H1 (cell line): ENCODE data around the gene DOP1A. TPM values are rescaled to one million over a fixed set of nuclear protein-coding genes. Genes with fewer than 3 reads are reported as not detected.

Experiments
- CTCF ChIA-PET: fragments of 300-600 bp; sonication (Branson Sonifier 250); formaldehyde crosslinking; loops from one replicate; lab custom pipeline; 2021; ENCODE audit not compliant: partially characterized antibody; lab: Charles Lee
- POLR2A ChIA-PET: fragments of 300-600 bp; sonication (Branson Sonifier 250); formaldehyde crosslinking; loops from one replicate; lab custom pipeline; 2021; ENCODE audit warnings: inconsistent platforms; ENCODE audit not compliant: partially characterized antibody; lab: Charles Lee
- DNase-seq, 2 experiments: peaks; one replicate each; pipeline versions ENCODE4 v3.0.0 to v3.0.0-alpha.2; 2010 to 2022; ENCODE audit warnings: low spot score in 2 of 2, low read depth in 1 of 2, mixed read lengths in 1 of 2
- FAIRE-seq: peaks from 2 replicates; lab custom pipeline; 2011; peaks lifted over from hg19 to GRCh38; lab: Jason Lieb, UNC
- H2AFZ ChIP-seq: 2 replicates; pipeline ENCODE4 v1.8.1; 2012; ENCODE audit warnings: low read length, inconsistent platforms
- H2AK5ac ChIP-seq: 2 replicates; pipeline ENCODE4 v1.6.1; 2013; ENCODE audit warnings: low read depth, low read length
- H2BK120ac ChIP-seq: replicated peaks from 2 replicates; pipeline ENCODE3; 2013; ENCODE audit warnings: low read depth, low read length, inconsistent platforms
- H2BK12ac ChIP-seq: 2 replicates; pipeline ENCODE4 v1.6.1; 2013; ENCODE audit warnings: low read depth, low read length
- H2BK15ac ChIP-seq: 2 replicates; pipeline ENCODE4 v1.6.1; 2013; ENCODE audit warnings: low read length
- H2BK20ac ChIP-seq: 2 replicates; pipeline ENCODE4 v1.6.1; 2013; ENCODE audit warnings: low read length
- H2BK5ac ChIP-seq: 2 replicates; pipeline ENCODE4 v1.6.1; 2013; ENCODE audit warnings: low read depth, low read length
- H3K14ac ChIP-seq: 2 replicates; pipeline ENCODE4 v1.6.1; 2013; ENCODE audit warnings: inconsistent platforms; ENCODE audit not compliant: insufficient read length
- H3K18ac ChIP-seq: 2 replicates; pipeline ENCODE4 v1.6.1; 2013; ENCODE audit warnings: low read length; ENCODE audit errors: extremely low read depth
- H3K23ac ChIP-seq: 2 replicates; pipeline ENCODE4 v1.6.1; 2013; ENCODE audit warnings: inconsistent platforms; ENCODE audit not compliant: insufficient read length
- H3K23me2 ChIP-seq: 2 replicates; pipeline ENCODE4 v1.6.1; 2013; ENCODE audit warnings: low read depth, low read length
- H3K27ac ChIP-seq: 2 replicates; pipeline ENCODE4 v1.6.1; 2011; ENCODE audit warnings: low read depth, low read length, inconsistent platforms
- H3K27me3 ChIP-seq, 4 experiments: replicated peaks in 1 of 4; 1 replicate in 1 of 4; 2 replicates in 3 of 4; pipeline versions ENCODE4 v1.6.1 to v1.8.1; 2011 to 2013; ENCODE audit warnings: low read length in 3 of 4, mild to moderate bottlenecking in 3 of 4, inconsistent platforms in 2 of 4, mixed read lengths in 2 of 4, moderate library complexity in 1 of 4; ENCODE audit not compliant: control insufficient read depth in 3 of 4, insufficient read depth in 3 of 4; ENCODE audit errors: extremely low read depth in 1 of 4
- H3K36me3 ChIP-seq, 4 experiments: 2 replicates each; pipeline versions ENCODE4 v1.6.1 to v1.8.1; 2011 to 2013; ENCODE audit warnings: mild to moderate bottlenecking in 4 of 4, low read length in 3 of 4, moderate library complexity in 2 of 4, control low read depth in 1 of 4, inconsistent platforms in 1 of 4; ENCODE audit not compliant: insufficient read depth in 4 of 4, control insufficient read depth in 2 of 4
- H3K4ac ChIP-seq: replicated peaks from 2 replicates; pipeline ENCODE3; 2013; ENCODE audit warnings: low read length, low read depth, mixed read lengths, inconsistent platforms; ENCODE audit not compliant: insufficient read length
- H3K4me1 ChIP-seq, 4 experiments: replicated peaks in 1 of 4; 1 replicate in 1 of 4; 2 replicates in 3 of 4; pipeline versions ENCODE4 v1.6.1 to v1.8.1; 2011 to 2013; ENCODE audit warnings: low read length in 3 of 4, inconsistent platforms in 2 of 4, mixed read lengths in 1 of 4; ENCODE audit not compliant: insufficient read depth in 4 of 4, control insufficient read depth in 3 of 4
- H3K4me2 ChIP-seq, 2 experiments: 2 replicates each; pipeline versions ENCODE4 v1.6.1 to v1.8.1; 2011 to 2013; ENCODE audit warnings: low read depth in 2 of 2, low read length in 2 of 2, control low read depth in 1 of 2, inconsistent platforms in 1 of 2, mild to moderate bottlenecking in 1 of 2; ENCODE audit not compliant: insufficient read depth in 1 of 2
- H3K4me3 ChIP-seq, 4 experiments: fragments of 200-600, 300-600 bp in 1 of 4; sonication (generic), shearing (Covaris generic), sonication (Bioruptor Twin) in 1 of 4; 2 replicates each; pipeline versions ENCODE4 v1.5.1 to v1.8.1; 2011 to 2016; ENCODE audit warnings: low read length in 4 of 4, low read depth in 3 of 4, control low read depth in 2 of 4, inconsistent platforms in 2 of 4, mild to moderate bottlenecking in 2 of 4, mixed read lengths in 1 of 4, moderate library complexity in 1 of 4; ENCODE audit not compliant: insufficient read depth in 2 of 4; ENCODE audit errors: extremely low read depth in 1 of 4
- H3K56ac ChIP-seq: replicated peaks from 2 replicates; pipeline ENCODE3; 2013; ENCODE audit warnings: low read depth, mild to moderate bottlenecking, mixed read lengths, low read length, inconsistent platforms; ENCODE audit not compliant: insufficient read length
- H3K79me1 ChIP-seq: 2 replicates; pipeline ENCODE4 v1.6.1; 2013; ENCODE audit warnings: low read depth, low read length, control low read depth
- H3K79me2 ChIP-seq, 2 experiments: 2 replicates each; pipeline versions ENCODE4 v1.6.1 to v1.8.1; 2012 to 2013; ENCODE audit warnings: low read length in 2 of 2, mild to moderate bottlenecking in 2 of 2, inconsistent platforms in 1 of 2; ENCODE audit not compliant: insufficient read depth in 2 of 2, control insufficient read depth in 1 of 2
- H3K9ac ChIP-seq, 4 experiments: replicated peaks in 1 of 4; 1 replicate in 1 of 4; 2 replicates in 3 of 4; pipeline versions ENCODE4 v1.6.1 to v1.8.1; 2011 to 2013; ENCODE audit warnings: low read depth in 3 of 4, low read length in 3 of 4, control low read depth in 2 of 4, mild to moderate bottlenecking in 2 of 4, moderate library complexity in 2 of 4, inconsistent platforms in 1 of 4; ENCODE audit errors: extremely low read depth in 1 of 4
- H3K9me3 ChIP-seq, 2 experiments: 2 replicates each; pipeline versions ENCODE4 v1.6.1 to v1.8.1; 2012 to 2013; ENCODE audit warnings: mild to moderate bottlenecking in 2 of 2, moderate library complexity in 2 of 2, control low read depth in 1 of 2, inconsistent platforms in 1 of 2, low read depth in 1 of 2, low read length in 1 of 2, mixed read lengths in 1 of 2; ENCODE audit not compliant: insufficient read depth in 2 of 2
- H4K20me1 ChIP-seq, 2 experiments: replicated peaks in 1 of 2; 2 replicates each; pipeline versions ENCODE3 to v1.8.1; 2011 to 2013; ENCODE audit warnings: inconsistent platforms in 2 of 2, low read length in 2 of 2, mild to moderate bottlenecking in 1 of 2; ENCODE audit not compliant: insufficient read depth in 2 of 2, control insufficient read depth in 1 of 2
- H4K5ac ChIP-seq: 2 replicates; pipeline ENCODE4 v1.6.1; 2013; ENCODE audit warnings: low read length, low read depth, mixed read lengths, inconsistent platforms; ENCODE audit not compliant: insufficient read length
- H4K8ac ChIP-seq: 2 replicates; pipeline ENCODE4 v1.8.0; 2013; ENCODE audit warnings: mild to moderate bottlenecking, moderate library complexity, low read length, inconsistent platforms; ENCODE audit not compliant: insufficient read depth; ENCODE audit errors: extremely low read depth
- H4K91ac ChIP-seq: replicated peaks from 2 replicates; pipeline ENCODE3; 2013; ENCODE audit warnings: low read length, mixed read lengths, inconsistent platforms; ENCODE audit not compliant: insufficient read length
- ASH2L ChIP-seq: fragments of 200-600, 300-600 bp; sonication (generic); IDR thresholded peaks from one replicate; pipeline ENCODE4 v1.7.1; 2017; ENCODE audit warnings: low read length
- POLR2A ChIP-seq, 2 experiments: IDR thresholded peaks; 1 replicate in 1 of 2; 2 replicates in 1 of 2; pipeline ENCODE4 v1.6.1; 2011; ENCODE audit warnings: low read depth in 2 of 2, low read length in 2 of 2, mild to moderate bottlenecking in 2 of 2; ENCODE audit errors: control extremely low read depth in 1 of 2
- SAP30 ChIP-seq: fragments of 300-600 bp; sonication (generic); IDR thresholded peaks from 2 replicates; pipeline ENCODE4 v1.7.1; 2012; ENCODE audit warnings: low read length, moderate library complexity, mild to moderate bottlenecking, inconsistent platforms; ENCODE audit not compliant: insufficient read depth, insufficient replicate concordance
- SIX5 ChIP-seq: IDR thresholded peaks from 2 replicates; pipeline ENCODE4 v1.6.1; 2011; ENCODE audit warnings: mild to moderate bottlenecking, low read depth, low read length
- TAF7 ChIP-seq: optimal IDR thresholded peaks from 2 replicates; pipeline ENCODE3; 2011; ENCODE audit warnings: low read depth, mild to moderate bottlenecking, inconsistent platforms, low read length, moderate library complexity, borderline replicate concordance
- YY1 ChIP-seq: IDR thresholded peaks from 2 replicates; pipeline ENCODE4 v1.6.1; 2011; ENCODE audit warnings: low read depth, mild to moderate bottlenecking, low read length
- ZNF274 ChIP-seq: IDR thresholded peaks from 2 replicates; pipeline ENCODE4 v1.7.0; 2012; ENCODE audit warnings: low read length, borderline replicate concordance; ENCODE audit errors: extremely low read depth
- WGBS, 2 experiments: shearing (Covaris generic) in 1 of 2; methylation state at CpG; one replicate each; pipeline versions ENCODE4 v1.1.6 to v1.1.7; 2013 to 2015; ENCODE audit warnings: low lambda C conversion rate in 2 of 2, mixed read lengths in 2 of 2, inconsistent platforms in 1 of 2, low coverage in 1 of 2, missing lambda C conversion rate in 1 of 2; ENCODE audit not compliant: insufficient replicate concordance in 2 of 2, insufficient coverage in 1 of 2, insufficient read length in 1 of 2; ENCODE audit errors: extremely low coverage in 1 of 2, missing lambda C conversion rate in 1 of 2; 5-methylcytosine and 5-hydroxymethylcytosine counted together
- polyA plus RNA-seq, 7 experiments: library from polyadenylated mRNA; depleted of rRNA in 3 of 7; stranded (reverse) in 5 of 7; unstranded in 2 of 7; fragments of >200 nt in 5 of 7; fragments of 200-250 nt in 2 of 7; gene quantifications; 1 replicate in 5 of 7; 2 replicates in 1 of 7; 4 replicates in 1 of 7; pipeline versions ENCODE4 v1.2.1 to v1.2.3, GENCODE V29; 2011 to 2013; ENCODE audit warnings: missing spikeins in 2 of 7, mixed read lengths in 2 of 7
- total RNA-seq: library from RNA; stranded (reverse); fragmentation: NEBNext Ultra II Directional; extraction: Animal tissue kit (Norgen Biotek cat#: 25700); gene quantifications from 2 replicates; pipeline ENCODE4 v1.2.1, GENCODE V29; 2021
- TF ChIP-seq, protein P1 (sequence below), 3 experiments: IDR thresholded peaks; 1 replicate in 2 of 3; 2 replicates in 1 of 3; pipeline versions ENCODE4 v1.5.1 to v1.6.1; 2011; ENCODE audit warnings: low read length in 3 of 3, mild to moderate bottlenecking in 3 of 3, inconsistent platforms in 2 of 3, low read depth in 1 of 3, moderate library complexity in 1 of 3; ENCODE audit not compliant: insufficient read depth in 1 of 3; ENCODE audit errors: control extremely low read depth in 1 of 3

The DOP1A gene
- total and polyA plus RNA-seq, 2 of the 8 experiments (the other 6 are each of a cell fraction or from before 2014, with no cell fraction given) = 7.5 to 14.7 TPM

DNA sequence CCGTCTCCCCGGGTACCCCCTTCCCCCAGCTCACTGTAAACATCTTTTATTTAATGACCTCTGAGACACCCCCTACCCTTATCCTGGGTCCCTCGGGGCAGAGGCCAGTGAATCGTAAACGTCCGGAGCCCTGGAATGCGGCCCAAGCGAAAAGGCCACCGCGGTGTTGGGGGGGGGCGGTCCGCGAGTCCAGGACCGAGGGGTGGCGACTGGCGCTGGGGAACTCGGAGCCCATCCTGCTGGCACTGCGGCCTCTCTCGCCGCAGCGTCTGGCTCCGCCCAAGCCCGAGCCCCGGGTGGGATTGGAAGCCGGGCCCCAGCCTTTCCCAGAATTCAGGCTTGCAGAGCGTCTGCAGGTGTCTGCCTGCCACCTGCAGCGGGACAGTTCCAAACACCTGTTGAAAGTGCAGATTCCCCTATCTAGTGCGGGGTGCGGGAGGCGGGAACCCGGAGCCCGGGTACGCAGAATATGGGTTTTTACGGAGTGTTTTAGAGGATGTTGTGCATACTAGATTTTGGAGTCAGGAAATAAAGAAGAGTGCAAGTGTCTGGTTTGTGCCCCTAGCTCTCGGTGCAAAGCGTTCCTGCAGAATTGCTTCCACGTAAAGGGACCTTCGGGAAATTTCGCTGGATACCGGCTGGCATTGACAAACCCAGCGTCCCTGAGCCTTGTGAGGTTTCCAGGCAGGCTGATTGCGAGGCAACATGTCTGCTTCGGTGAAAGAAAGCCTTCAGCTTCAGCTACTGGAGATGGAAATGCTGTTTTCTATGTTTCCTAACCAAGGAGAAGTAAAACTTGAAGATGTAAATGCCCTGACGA is 126.5 kb downstream of the DOP1A start:
- FAIRE-seq = no peak
- TF ChIP-seq SAP30 (no peak), SIX5 (no peak), YY1 (0 out of 2 replicates have a peak, but pooled peaks have one; percentile 6), ZNF274 (no peak), ASH2L (no peak), TAF7 (peak; percentile 12), POLR2A (IDR thresholded peaks at IDR 0.05; ENCODE audit: control extremely low read depth in 1 of 2, low read depth in 2 of 2, low read length in 2 of 2) (no peak)
- TF ChIP-seq, protein P1, sequence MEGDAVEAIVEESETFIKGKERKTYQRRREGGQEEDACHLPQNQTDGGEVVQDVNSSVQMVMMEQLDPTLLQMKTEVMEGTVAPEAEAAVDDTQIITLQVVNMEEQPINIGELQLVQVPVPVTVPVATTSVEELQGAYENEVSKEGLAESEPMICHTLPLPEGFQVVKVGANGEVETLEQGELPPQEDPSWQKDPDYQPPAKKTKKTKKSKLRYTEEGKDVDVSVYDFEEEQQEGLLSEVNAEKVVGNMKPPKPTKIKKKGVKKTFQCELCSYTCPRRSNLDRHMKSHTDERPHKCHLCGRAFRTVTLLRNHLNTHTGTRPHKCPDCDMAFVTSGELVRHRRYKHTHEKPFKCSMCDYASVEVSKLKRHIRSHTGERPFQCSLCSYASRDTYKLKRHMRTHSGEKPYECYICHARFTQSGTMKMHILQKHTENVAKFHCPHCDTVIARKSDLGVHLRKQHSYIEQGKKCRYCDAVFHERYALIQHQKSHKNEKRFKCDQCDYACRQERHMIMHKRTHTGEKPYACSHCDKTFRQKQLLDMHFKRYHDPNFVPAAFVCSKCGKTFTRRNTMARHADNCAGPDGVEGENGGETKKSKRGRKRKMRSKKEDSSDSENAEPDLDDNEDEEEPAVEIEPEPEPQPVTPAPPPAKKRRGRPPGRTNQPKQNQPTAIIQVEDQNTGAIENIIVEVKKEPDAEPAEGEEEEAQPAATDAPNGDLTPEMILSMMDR (IDR thresholded peaks at IDR 0.05; ENCODE audit: control extremely low read depth in 1 of 3, insufficient read depth in 1 of 3, low read depth in 1 of 3, low read length in 3 of 3) = no peak

More for the DNA sequence above, 126.5 kb downstream of the DOP1A start:
- Histone ChIP-seq H3K79me1 (peaks cover 4% of the 10 kb centered on the region; the same call in 1 of the 2 replicates), H2BK12ac (no peak overlapping the region), H3K36me3 (peaks cover 0 to 23% (median 3%) of the 10 kb centered on the region in 4 experiments; a peak in 4 of 8 replicates), H3K23ac (no peak overlapping the region), H3K4me3 (peak overlapping the region; percentile 79 to 98 (median 84)), H2AFZ (0 out of 2 replicates have a peak overlapping the region, but pooled peaks have one; percentile 24), H3K79me2 (peaks cover 0 to 26% of the 10 kb centered on the region in 2 experiments; a peak in 2 of 4 replicates), H4K8ac (peak overlapping the region; percentile 93; the same call in 1 of the 2 replicates), H2BK120ac (no peak overlapping the region), H4K20me1 (peaks cover 6 to 7% of the 10 kb centered on the region in 2 experiments), H3K14ac (no peak overlapping the region), H3K23me2 (peaks cover 4% of the 10 kb centered on the region), H3K9ac (peak overlapping the region in 3 of 4 experiments; percentile 61 to 85 (median 84); a peak in 5 of 7 replicates), H3K9me3 (no peaks in the 10 kb centered on the region), H2BK15ac (no peak overlapping the region), H2BK5ac (no peak overlapping the region), H2BK20ac (no peak overlapping the region), H3K56ac (peak overlapping the region; percentile 62), H3K18ac (no peak overlapping the region; the same call in 1 of the 2 replicates), H3K27me3 (no peaks in the 10 kb centered on the region), H4K5ac (peak overlapping the region; percentile 13), H2AK5ac (no peak overlapping the region), H3K4ac (no peak overlapping the region), H3K27ac (no peak overlapping the region), H3K4me2 (peak overlapping the region; percentile 76 to 89), H3K4me1 (no peaks in the 10 kb centered on the region), H4K91ac (no peak overlapping the region)
- POLR2A ChIA-PET = interaction anchor here (0.6 to 1.5 kb wide), 6 partner anchors 21 to 319 kb away, joined by 3 to 5 read pairs (median 4); partner anchors contain the start of gene UBE3D
- CTCF ChIA-PET = interaction anchor here (0.6 to 8.9 kb wide), 4 partner anchors 22 to 239 kb away, joined by 3 to 42 read pairs (median 3); no protein-coding TSS in a partner anchor
- WGBS, 2 experiments = 5% methylated on average over 44 of the region's 44 CpGs; no CpG with 5 or more reads in 1 of the 2 experiments
- peak; percentile 46 to 87 for DNase-seq
